Measurements from ENCODE around the gene PARD3B. TPM values are rescaled to one million over a fixed set of nuclear protein-coding genes. Genes with fewer than 3 reads are reported as not detected.

Gene PARD3B
- total RNA-seq, 1 experiment from 2014 or later = 2.0 TPM

GRCh38 chr2:205128726-205129125, 583.5 kb downstream of the PARD3B start:
- H3K36me3 ChIP-seq (ENCODE audit: control insufficient read depth in 1 of 2, insufficient read depth in 2 of 2, low read length in 2 of 2) = no peaks in the 10 kb centered on the region
- ATAC-seq (no peak), DNase-seq (ENCODE audit: low read depth, low spot score) (no peak)
- no peaks in the 10 kb centered on the region for H3K9me3 ChIP-seq (ENCODE audit: control insufficient read depth in 1 of 2, insufficient read depth in 1 of 2, low read depth in 1 of 2, low read length in 2 of 2)
- ChIA-PET POLR2A (no interaction called here), RAD21 (ENCODE audit: low non-redundant PET in 1 of 2, low total read pairs in 2 of 2, uncharacterized antibody in 2 of 2, unreplicated experiment in 2 of 2) (no interaction called here), CTCF (no interaction called here)
- H3K27ac ChIP-seq (ENCODE audit: low read depth, low read length) = no peak overlapping the region
- no peak overlapping the region for H3K4me2 ChIP-seq (ENCODE audit: low read length)
- H3K27me3 ChIP-seq (ENCODE audit: insufficient read depth, low read length) = no peaks in the 10 kb centered on the region
- no peak overlapping the region for H2AFZ ChIP-seq (ENCODE audit: low read depth, low read length, poor library complexity, severe bottlenecking)
- intact Hi-C loops (cut with micrococcal nuclease) = no loop called here
- no peaks in the 10 kb centered on the region for H3K79me2 ChIP-seq (ENCODE audit: insufficient read depth, low read length)
- no peaks in the 10 kb centered on the region for H3K9me2 ChIP-seq (ENCODE audit: insufficient read depth)
- no peak overlapping the region for H3K9ac ChIP-seq (ENCODE audit: low read length)
- no peak for TF ChIP-seq ZFX (IDR thresholded peaks at IDR 0.05)
- no peak for TF ChIP-seq TCF7L2 (IDR thresholded peaks at IDR 0.05; ENCODE audit: borderline replicate concordance, extremely low read depth, insufficient read depth, insufficient read length)
- no peak for TF ChIP-seq POLR2A (IDR thresholded peaks at IDR 0.05; ENCODE audit: borderline replicate concordance, extremely low read depth, insufficient read depth, insufficient read length)
- TF ChIP-seq ATF3 (IDR thresholded peaks at IDR 0.05) = no peak
- TF ChIP-seq REST (IDR thresholded peaks at IDR 0.05; ENCODE audit: low read depth) = no peak
- TF ChIP-seq MAX (IDR thresholded peaks at IDR 0.05) = no peak
- H3K4me1 ChIP-seq (ENCODE audit: control insufficient read depth in 1 of 2, insufficient read depth in 2 of 2, low read length in 2 of 2) = no peaks in the 10 kb centered on the region
- no TSS peak for BruUV-seq (replicated peaks)
- H4K20me1 ChIP-seq (ENCODE audit: insufficient read depth) = no peaks in the 10 kb centered on the region
- H3K4me3 ChIP-seq (replicated peaks in 1 of 2; ENCODE audit: low read depth in 1 of 2, low read length in 2 of 2) = no peak overlapping the region

- Histone ChIP-seq H3K9me2 (ENCODE audit: insufficient read depth) (no peaks in the 10 kb centered on the region), H3K9ac (ENCODE audit: low read length) (no peak overlapping the region), H2AFZ (ENCODE audit: low read depth, low read length, poor library complexity, severe bottlenecking) (no peak overlapping the region), H3K9me3 (ENCODE audit: control insufficient read depth in 1 of 2, insufficient read depth in 1 of 2, low read depth in 1 of 2, low read length in 2 of 2) (no peaks in the 10 kb centered on the region), H3K4me2 (ENCODE audit: low read length) (no peak overlapping the region), H3K27ac (ENCODE audit: low read depth, low read length) (no peak overlapping the region), H3K27me3 (ENCODE audit: insufficient read depth, low read length) (no peaks in the 10 kb centered on the region), H3K36me3 (ENCODE audit: control insufficient read depth in 1 of 2, insufficient read depth in 2 of 2, low read length in 2 of 2) (no peaks in the 10 kb centered on the region), H3K4me3 (replicated peaks in 1 of 2; ENCODE audit: low read depth in 1 of 2, low read length in 2 of 2) (no peak overlapping the region), H3K4me1 (ENCODE audit: control insufficient read depth in 1 of 2, insufficient read depth in 2 of 2, low read length in 2 of 2) (no peaks in the 10 kb centered on the region), H4K20me1 (ENCODE audit: insufficient read depth) (no peaks in the 10 kb centered on the region), H3K79me2 (ENCODE audit: insufficient read depth, low read length) (no peaks in the 10 kb centered on the region)
- BruUV-seq (replicated peaks) = no TSS peak
- CTCF ChIA-PET = no interaction called here
- intact Hi-C loops (cut with micrococcal nuclease) = no loop called here
- ATAC-seq = no peak
- POLR2A ChIA-PET = no interaction called here
- RAD21 ChIA-PET (ENCODE audit: low non-redundant PET in 1 of 2, low total read pairs in 2 of 2, uncharacterized antibody in 2 of 2, unreplicated experiment in 2 of 2) = no interaction called here
- no peak for DNase-seq (ENCODE audit: low read depth, low spot score)
- TF ChIP-seq CBX3 (IDR thresholded peaks at IDR 0.05; ENCODE audit: low read depth) (no peak), CTCF (IDR thresholded peaks at IDR 0.05 in 2 of 3, conservative IDR thresholded peaks at IDR 0.05 in 1 of 3; ENCODE audit: borderline replicate concordance in 1 of 3, insufficient read depth in 1 of 3, low read depth in 2 of 3, low read length in 2 of 3) (no peak), ZFX (IDR thresholded peaks at IDR 0.05) (no peak), EZH2phosphoT487 (IDR thresholded peaks at IDR 0.05; ENCODE audit: borderline replicate concordance) (no peak), CEBPB (IDR thresholded peaks at IDR 0.05; ENCODE audit: low read depth) (no peak)
Observed at GRCh38 chr2:205129531-205129930, 584.3 kb downstream of the PARD3B start.
